HepG2 (cell line): ENCODE data around the gene PTPRCAP. TPM values are rescaled to one million over a fixed set of nuclear protein-coding genes. Genes with fewer than 3 reads are reported as not detected.

Source experiments
- ATAC-seq: fragments of 200-7000 bp; cut with Tn5 transposase; 3 replicates; pipeline ENCODE4 v1.9.1; 2020; ENCODE audit warnings: mild to moderate bottlenecking, moderate library complexity
- BruUV-seq: library from RNA; stranded (reverse); fragments of 400-500 nt; replicated peaks from 2 replicates; lab custom pipeline; 2021; lab: Mats Ljungman, UMichigan
- CTCF ChIA-PET: fragments of 300-600 bp; formaldehyde crosslinking; extraction: SDS; loops from one replicate; lab custom pipeline; 2021; ENCODE audit warnings: low total read pairs, inconsistent platforms, low intra/inter-chr PET ratio; lab: Yijun Ruan, JAX
- POLR2A ChIA-PET: fragments of 350-600 bp; sonication (Branson Sonifier 250); formaldehyde crosslinking; loops from one replicate; lab custom pipeline; 2020; ENCODE audit warnings: antibody characterized with exemption, inconsistent platforms; lab: Yijun Ruan, JAX
- DNase-seq: peaks from one replicate; pipeline ENCODE4 v3.0.0-alpha.2; 2015; ENCODE audit warnings: low spot score
- FAIRE-seq: peaks from 3 replicates; lab custom pipeline; 2011; peaks lifted over from hg19 to GRCh38; lab: Jason Lieb, UNC
- H2AFZ ChIP-seq: one replicate; pipeline ENCODE4 v1.6.1; 2011; ENCODE audit warnings: low read length, inconsistent platforms
- H3K27ac ChIP-seq: fragments of 300-600 bp; 3 replicates; pipeline ENCODE4 v1.8.0; 2011; ENCODE audit warnings: mixed run types, mild to moderate bottlenecking, mixed read lengths, low read length, inconsistent platforms; ENCODE audit not compliant: insufficient read depth; ENCODE audit errors: extremely low read length
- H3K27me3 ChIP-seq, 2 experiments: fragments of 200-600 bp in 1 of 2; 2 replicates in 1 of 2; 3 replicates in 1 of 2; pipeline versions ENCODE4 v1.6.0 to v1.8.0; 2011; ENCODE audit warnings: low read length in 2 of 2, mild to moderate bottlenecking in 2 of 2, moderate library complexity in 2 of 2, inconsistent platforms in 1 of 2; ENCODE audit not compliant: insufficient read depth in 2 of 2, control insufficient read depth in 1 of 2
- H3K36me3 ChIP-seq, 2 experiments: fragments of 200-600 bp in 1 of 2; replicated peaks in 1 of 2; 2 replicates in 1 of 2; 3 replicates in 1 of 2; pipeline versions ENCODE4 v1.5.1 to v1.8.0; 2011; ENCODE audit warnings: low read length in 2 of 2, inconsistent platforms in 1 of 2; ENCODE audit not compliant: insufficient read depth in 2 of 2, control insufficient read depth in 1 of 2
- H3K4me1 ChIP-seq: 2 replicates; pipeline ENCODE4 v1.5.1; 2012; ENCODE audit warnings: low read length, inconsistent platforms; ENCODE audit not compliant: insufficient read depth
- H3K4me2 ChIP-seq: 2 replicates; pipeline ENCODE4 v1.6.0; 2011; ENCODE audit warnings: low read depth, low read length, inconsistent platforms
- H3K4me3 ChIP-seq, 3 experiments: fragments of 200-600 bp in 1 of 3; sonication (generic), shearing (Covaris generic) in 1 of 3; replicated peaks in 1 of 3; 2 replicates each; pipeline ENCODE4 v1.5.1; 2011 to 2016; ENCODE audit warnings: low read length in 3 of 3, inconsistent platforms in 2 of 3, low read depth in 2 of 3, mild to moderate bottlenecking in 2 of 3, control low read depth in 1 of 3, mixed read lengths in 1 of 3; ENCODE audit not compliant: insufficient read depth in 1 of 3
- H3K79me2 ChIP-seq: one replicate; pipeline ENCODE4 v1.6.1; 2011; ENCODE audit warnings: low read length, inconsistent platforms; ENCODE audit not compliant: insufficient read depth
- H3K9ac ChIP-seq: 2 replicates; pipeline ENCODE4 v1.6.0; 2011; ENCODE audit warnings: mild to moderate bottlenecking, low read depth, low read length, inconsistent platforms; ENCODE audit not compliant: insufficient read depth
- H3K9me3 ChIP-seq: 2 replicates; pipeline ENCODE4 v1.5.1; 2012; ENCODE audit warnings: mild to moderate bottlenecking, low read length
- H4K20me1 ChIP-seq: 2 replicates; pipeline ENCODE4 v1.6.0; 2011; ENCODE audit warnings: inconsistent platforms, mild to moderate bottlenecking, low read length, moderate library complexity; ENCODE audit not compliant: insufficient read depth
- CBFB ChIP-seq: sonication (generic); formaldehyde crosslinking; IDR thresholded peaks from 2 replicates; pipeline ENCODE4 v1.4.0; 2020; ENCODE audit warnings: missing genetic modification reagents
- EP300 ChIP-seq, 3 experiments: sonication (generic) in 1 of 3; formaldehyde crosslinking in 1 of 3; IDR thresholded peaks; 2 replicates each; pipeline versions ENCODE4 v1.5.1 to v1.6.1; 2011 to 2020; ENCODE audit warnings: low read depth in 2 of 3, low read length in 2 of 3, borderline replicate concordance in 1 of 3, improper control_type of control experiment in 1 of 3, mild to moderate bottlenecking in 1 of 3, missing genetic modification reagents in 1 of 3, moderate library complexity in 1 of 3
- SCMH1 ChIP-seq: sonication (generic); formaldehyde crosslinking; IDR thresholded peaks from 2 replicates; pipeline ENCODE4 v1.9.0; 2021; ENCODE audit warnings: missing genetic modification reagents, mild to moderate bottlenecking, borderline replicate concordance
- SKI ChIP-seq: fragments of 450-650 bp; IDR thresholded peaks from one replicate; pipeline ENCODE4 v1.6.1; 2018; ENCODE audit warnings: mild to moderate bottlenecking; ENCODE audit not compliant: partially characterized antibody
- SOX13 ChIP-seq, 3 experiments: fragments of 450-650 bp in 1 of 3; sonication (generic) in 1 of 3; formaldehyde crosslinking in 1 of 3; IDR thresholded peaks in 2 of 3; conservative IDR thresholded peaks in 1 of 3; 2 replicates each; pipeline versions ENCODE4 v1.5.0 to v1.6.1; 2016 to 2020; ENCODE audit warnings: antibody characterized with exemption in 1 of 3, mild to moderate bottlenecking in 1 of 3, missing compliant biosample characterization in 1 of 3, missing genetic modification reagents in 1 of 3, moderate library complexity in 1 of 3
- WGBS: methylation state at CpG from one replicate; pipeline ENCODE4 v1.1.6; 2017; ENCODE audit warnings: low lambda C conversion rate; 5-methylcytosine and 5-hydroxymethylcytosine counted together
- in situ Hi-C: cut with HindIII; loops from 2 replicates; pipeline ENCODE4 v1.10.0; 2017; ENCODE audit warnings: low pct_unique_long_range_greater_than_20kb; ENCODE audit not compliant: extremely low pct_ligation_motif_present
- intact Hi-C: fragments of 100-400 bp; cut with micrococcal nuclease; formaldehyde crosslinking; loops from one replicate; pipeline ENCODE4 v1.10.0; 2022; ENCODE audit not compliant: unreplicated experiment
- polyA plus RNA-seq, 8 experiments: library from polyadenylated mRNA; depleted of rRNA in 3 of 8; stranded (reverse) in 7 of 8; unstranded in 1 of 8; fragments of >200 nt; fragmentation: Illumina TruSeq in 4 of 8; extraction: Trizol in 4 of 8; gene quantifications; 2 replicates each; pipeline versions ENCODE4 v1.2.1 to v1.2.3, GENCODE V29; 2011 to 2016; ENCODE audit warnings: low read depth in 4 of 8, missing spikeins in 1 of 8, mixed read lengths in 1 of 8; ENCODE audit not compliant: insufficient read depth in 1 of 8
- total RNA-seq, 5 experiments: library from RNA; depleted of rRNA; stranded (reverse); fragments of >200 nt; fragmentation: Illumina TruSeq; extraction: Trizol; gene quantifications; 2 replicates each; pipeline ENCODE4 v1.2.3, GENCODE V29; 2016; ENCODE audit warnings: low read depth in 1 of 5
- TF ChIP-seq, protein P1 (sequence below): sonication (generic); formaldehyde crosslinking; IDR thresholded peaks from 2 replicates; pipeline ENCODE4 v1.5.0; 2020; ENCODE audit warnings: missing genetic modification reagents
- TF ChIP-seq, protein P2 (sequence below), 2 experiments: fragments of 450-650 bp in 1 of 2; sonication (generic) in 1 of 2; formaldehyde crosslinking in 1 of 2; IDR thresholded peaks; 2 replicates each; pipeline versions ENCODE4 v1.6.1 to v1.8.0; 2016 to 2022; ENCODE audit warnings: antibody characterized with exemption in 1 of 2, mild to moderate bottlenecking in 1 of 2, missing genetic modification reagents in 1 of 2

PTPRCAP gene
- total and polyA plus RNA-seq, 2 of the 13 experiments (the other 11 are each of a cell fraction or from before 2014, with no cell fraction given), result 0.60 to 0.70 TPM

DNA sequence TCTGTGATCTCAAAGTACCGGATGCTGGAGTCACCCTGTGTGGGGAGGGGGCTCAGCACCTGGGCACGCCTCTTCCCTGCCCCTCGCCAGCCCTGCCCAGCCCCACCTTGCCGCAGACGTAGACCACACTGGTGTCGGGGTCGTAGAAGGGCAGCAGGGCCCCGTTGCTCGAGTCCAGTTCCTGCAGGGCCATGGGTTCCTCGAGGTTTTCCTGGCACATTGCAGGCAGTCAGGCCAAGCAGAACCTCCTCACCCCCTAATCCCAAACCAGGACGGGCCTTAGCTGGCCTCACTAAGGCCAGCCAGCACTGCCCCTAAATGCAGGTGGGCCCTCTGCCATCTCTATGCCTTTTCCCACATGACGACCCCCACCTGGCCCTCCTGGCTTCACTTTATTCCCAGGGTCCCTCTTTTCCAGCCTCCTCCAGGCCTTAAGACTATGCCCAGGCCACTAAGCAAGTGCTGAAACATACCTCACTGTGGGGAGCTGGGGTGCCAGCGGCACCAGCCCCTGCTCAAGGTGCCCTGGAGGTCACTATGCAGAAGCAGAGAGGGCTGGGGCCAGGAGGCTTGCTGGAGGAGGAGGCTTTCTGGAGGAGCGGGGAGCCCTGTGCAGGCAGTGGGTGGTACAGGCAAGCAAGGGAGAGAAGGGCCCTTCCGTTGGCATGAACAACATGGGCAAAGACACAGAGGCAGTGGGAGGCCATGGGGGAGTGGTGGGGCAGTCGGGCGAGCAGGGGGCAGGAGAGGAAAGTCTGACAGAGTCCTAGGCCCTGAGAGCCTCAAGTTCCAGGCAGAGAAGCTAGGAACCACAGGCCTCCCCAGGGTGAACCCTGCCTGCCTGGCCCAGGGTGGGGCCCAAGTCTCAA is 3.0 kb upstream of the PTPRCAP start:
- CTCF ChIA-PET, result no interaction called here
- TF ChIP-seq, protein P1, sequence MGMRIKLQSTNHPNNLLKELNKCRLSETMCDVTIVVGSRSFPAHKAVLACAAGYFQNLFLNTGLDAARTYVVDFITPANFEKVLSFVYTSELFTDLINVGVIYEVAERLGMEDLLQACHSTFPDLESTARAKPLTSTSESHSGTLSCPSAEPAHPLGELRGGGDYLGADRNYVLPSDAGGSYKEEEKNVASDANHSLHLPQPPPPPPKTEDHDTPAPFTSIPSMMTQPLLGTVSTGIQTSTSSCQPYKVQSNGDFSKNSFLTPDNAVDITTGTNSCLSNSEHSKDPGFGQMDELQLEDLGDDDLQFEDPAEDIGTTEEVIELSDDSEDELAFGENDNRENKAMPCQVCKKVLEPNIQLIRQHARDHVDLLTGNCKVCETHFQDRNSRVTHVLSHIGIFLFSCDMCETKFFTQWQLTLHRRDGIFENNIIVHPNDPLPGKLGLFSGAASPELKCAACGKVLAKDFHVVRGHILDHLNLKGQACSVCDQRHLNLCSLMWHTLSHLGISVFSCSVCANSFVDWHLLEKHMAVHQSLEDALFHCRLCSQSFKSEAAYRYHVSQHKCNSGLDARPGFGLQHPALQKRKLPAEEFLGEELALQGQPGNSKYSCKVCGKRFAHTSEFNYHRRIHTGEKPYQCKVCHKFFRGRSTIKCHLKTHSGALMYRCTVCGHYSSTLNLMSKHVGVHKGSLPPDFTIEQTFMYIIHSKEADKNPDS, result no peak
- TF ChIP-seq SKI (no peak), SCMH1 (CRISPR knock-in tag) (no peak), SOX13 (IDR thresholded peaks at IDR 0.05) (no peak), SOX13 (CRISPR knock-in tag; conservative IDR thresholded peaks at IDR 0.05 in 1 of 2, IDR thresholded peaks at IDR 0.05 in 1 of 2) (no peak), CBFB (no peak), EP300 (IDR thresholded peaks at IDR 0.05; ENCODE audit: low read depth in 2 of 2, low read length in 2 of 2) (no peak), EP300 (CRISPR knock-in tag; IDR thresholded peaks at IDR 0.05; ENCODE audit: borderline replicate concordance) (no peak)
- TF ChIP-seq, protein P2, sequence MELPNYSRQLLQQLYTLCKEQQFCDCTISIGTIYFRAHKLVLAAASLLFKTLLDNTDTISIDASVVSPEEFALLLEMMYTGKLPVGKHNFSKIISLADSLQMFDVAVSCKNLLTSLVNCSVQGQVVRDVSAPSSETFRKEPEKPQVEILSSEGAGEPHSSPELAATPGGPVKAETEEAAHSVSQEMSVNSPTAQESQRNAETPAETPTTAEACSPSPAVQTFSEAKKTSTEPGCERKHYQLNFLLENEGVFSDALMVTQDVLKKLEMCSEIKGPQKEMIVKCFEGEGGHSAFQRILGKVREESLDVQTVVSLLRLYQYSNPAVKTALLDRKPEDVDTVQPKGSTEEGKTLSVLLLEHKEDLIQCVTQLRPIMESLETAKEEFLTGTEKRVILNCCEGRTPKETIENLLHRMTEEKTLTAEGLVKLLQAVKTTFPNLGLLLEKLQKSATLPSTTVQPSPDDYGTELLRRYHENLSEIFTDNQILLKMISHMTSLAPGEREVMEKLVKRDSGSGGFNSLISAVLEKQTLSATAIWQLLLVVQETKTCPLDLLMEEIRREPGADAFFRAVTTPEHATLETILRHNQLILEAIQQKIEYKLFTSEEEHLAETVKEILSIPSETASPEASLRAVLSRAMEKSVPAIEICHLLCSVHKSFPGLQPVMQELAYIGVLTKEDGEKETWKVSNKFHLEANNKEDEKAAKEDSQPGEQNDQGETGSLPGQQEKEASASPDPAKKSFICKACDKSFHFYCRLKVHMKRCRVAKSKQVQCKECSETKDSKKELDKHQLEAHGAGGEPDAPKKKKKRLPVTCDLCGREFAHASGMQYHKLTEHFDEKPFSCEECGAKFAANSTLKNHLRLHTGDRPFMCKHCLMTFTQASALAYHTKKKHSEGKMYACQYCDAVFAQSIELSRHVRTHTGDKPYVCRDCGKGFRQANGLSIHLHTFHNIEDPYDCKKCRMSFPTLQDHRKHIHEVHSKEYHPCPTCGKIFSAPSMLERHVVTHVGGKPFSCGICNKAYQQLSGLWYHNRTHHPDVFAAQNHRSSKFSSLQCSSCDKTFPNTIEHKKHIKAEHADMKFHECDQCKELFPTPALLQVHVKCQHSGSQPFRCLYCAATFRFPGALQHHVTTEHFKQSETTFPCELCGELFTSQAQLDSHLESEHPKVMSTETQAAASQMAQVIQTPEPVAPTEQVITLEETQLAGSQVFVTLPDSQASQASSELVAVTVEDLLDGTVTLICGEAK (IDR thresholded peaks at IDR 0.05), result no peak
- TF ChIP-seq, protein P2 (CRISPR knock-in tag; IDR thresholded peaks at IDR 0.05), result no peak

More for the DNA sequence above, 3.0 kb upstream of the PTPRCAP start:
- Histone ChIP-seq H3K79me2 (peaks cover 3% of the 10 kb centered on the region), H3K9me3 (no peaks in the 10 kb centered on the region), H2AFZ (no peak overlapping the region), H3K27ac (no peak overlapping the region), H3K4me2 (no peak overlapping the region), H3K9ac (no peak overlapping the region), H3K36me3 (peaks cover 0 to 4% of the 10 kb centered on the region in 2 experiments; a peak in 2 of 5 replicates), H3K27me3 (no peaks in the 10 kb centered on the region), H3K4me3 (no peak overlapping the region), H3K4me1 (peaks cover 21% of the 10 kb centered on the region), H4K20me1 (no peaks in the 10 kb centered on the region)
- DNase-seq (no peak), ATAC-seq (no peak), FAIRE-seq (no peak)
- 91% methylated on average over 8 of the region's 17 CpGs for WGBS
- BruUV-seq, result no TSS peak
- intact Hi-C loops, result no loop called here
- POLR2A ChIA-PET, result no interaction called here
- in situ Hi-C loops, result no loop called here
